MV-4-11 (cell line): ENCODE results near the gene GCC2.
A peak's percentile ranks its signal among the peaks of the same experiment; 100 is the strongest.
"Not testable (repeated sequence)": the region's sequence is repeated elsewhere in the genome, so short reads cannot be mapped to it uniquely, and the experiment has no call there.

Experiments
- DNase-seq: peaks from one replicate; lab custom pipeline; 2025; lab: John Stamatoyannopoulos, UW

The GCC2 gene

GRCh38 chr2:108444941-108445840, 3.8 kb upstream of the GCC2 start:
- no peak for DNase-seq

GRCh38 chr2:108446703-108447102, 2.3 kb upstream of the GCC2 start:
- no peak for DNase-seq

- DNase-seq = no peak
Measured at GRCh38 chr2:108447947-108448677, 894 bp upstream of the GCC2 start.

- no peak for DNase-seq
Measured at GRCh38 chr2:108449410-108450130, 564 bp downstream of the GCC2 start.

- no peak for DNase-seq
Measured at GRCh38 chr2:108450863-108451262, 1.9 kb downstream of the GCC2 start.

GRCh38 chr2:108451976-108452375, 3.0 kb downstream of the GCC2 start:
- no peak for DNase-seq

GRCh38 chr2:108453530-108453929, 4.5 kb downstream of the GCC2 start:
- DNase-seq = not testable (repeated sequence)

- DNase-seq = no peak
Measured at GRCh38 chr2:108454440-108454839, 5.4 kb downstream of the GCC2 start.

- no peak for DNase-seq
Measured at GRCh38 chr2:108455571-108455970, 6.6 kb downstream of the GCC2 start.

GRCh38 chr2:108458082-108458481, 9.1 kb downstream of the GCC2 start:
- no peak for DNase-seq

- no peak for DNase-seq
Measured at GRCh38 chr2:108459441-108459840, 10.4 kb downstream of the GCC2 start.

- DNase-seq = peak; percentile 41
Measured at GRCh38 chr2:108460345-108461037, 11.5 kb downstream of the GCC2 start.

GRCh38 chr2:108477099-108477498, 28.1 kb downstream of the GCC2 start:
- DNase-seq = no peak

- no peak for DNase-seq
Measured at GRCh38 chr2:108485253-108485652, 36.2 kb downstream of the GCC2 start.

GRCh38 chr2:108490506-108491122, 41.6 kb downstream of the GCC2 start:
- DNase-seq = no peak

GRCh38 chr2:108491848-108492247, 42.8 kb downstream of the GCC2 start:
- DNase-seq = no peak

- DNase-seq = no peak
Measured at GRCh38 chr2:108492364-108492763, 43.4 kb downstream of the GCC2 start.

- DNase-seq = not testable (repeated sequence)
Measured at GRCh38 chr2:108496167-108496566, 47.2 kb downstream of the GCC2 start.

GRCh38 chr2:108507620-108508019, 58.6 kb downstream of the GCC2 start:
- DNase-seq = not testable (repeated sequence)

- DNase-seq = not testable (repeated sequence)
Measured at GRCh38 chr2:108512431-108512830, 63.4 kb downstream of the GCC2 start.

- not testable (repeated sequence) for DNase-seq
Measured at GRCh38 chr2:108514478-108514877, 65.5 kb downstream of the GCC2 start.
